Heart left ventricle (tissue), 13 donors: ENCODE data around the gene DOCK3.

Source experiments
- CTCF ChIP-seq, 12 donors: fragments of 200-600 bp; sonication (generic) in 4 of 12; IDR thresholded peaks; one replicate each; pipeline versions ENCODE4 v1.5.0 to v1.8.0; 2018 to 2022; ENCODE audit warnings: antibody characterized with exemption in 12 of 12, mild to moderate bottlenecking in 5 of 12
- POLR2A ChIP-seq, 2 donors: fragments of 450-650 bp; IDR thresholded peaks; one replicate each; pipeline ENCODE4 v1.6.1; 2017; ENCODE audit warnings: antibody characterized with exemption in 2 of 2, mild to moderate bottlenecking in 2 of 2, moderate library complexity in 2 of 2
- donor health status: ischemic (EF 13 %, LVEDD 7.1; RV severe dilation, severe dysfunction).
- donor health status: DM: no; HTN: yes; CAD: no.
- donor health status: DM: no; HTN: no; CAD: no.
- donor health status: ischemic (EF 25% LVEDD 6.9; RV normal size, moderate dysfunction).
- donor health status: ischemic (EF 25% LVEDD 5.7; RV mildly dilated, moderate dysfunction).
- donor health status: ischemic (EF 35%, LVEDD 5.7; RV mildly dilated, moderate dysfunction).
- donor health status: nonischemic (EF 11% LVEDD 7.7; RV severe dilation, severe dysfunction).
- donor health status: DM: yes; HTN: yes; CAD: no.
- donor health status: PGD.
- donor health status: ischemic (EF 29% LVEDD 5.4; RV normal size, mild dysfunction).
- donor health status: nonischemic (EF 23%, LVEDD 6.1; RV moderate dilation, normal function).

DNA sequence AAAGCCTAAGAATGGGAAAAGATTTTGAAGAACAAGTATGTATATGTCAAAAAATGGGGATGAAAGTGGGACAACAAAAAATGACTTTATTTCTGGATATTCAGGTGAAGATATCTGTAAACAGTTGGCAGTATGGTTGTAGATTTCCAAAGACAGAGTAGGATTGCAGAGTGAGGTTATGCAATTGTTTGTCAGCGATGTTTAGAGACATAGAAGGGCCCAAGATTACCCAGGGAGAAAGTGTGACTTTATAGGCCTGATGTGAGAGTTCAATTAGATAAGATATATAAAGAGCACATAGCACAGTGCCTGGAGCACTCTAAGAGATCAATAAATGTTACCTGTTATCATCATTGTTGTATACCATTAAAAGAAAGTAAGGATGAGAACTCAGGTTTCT, 319.8 kb downstream of the DOCK3 start:
- TF ChIP-seq CTCF (IDR thresholded peaks at IDR 0.05) (no peak), POLR2A (IDR thresholded peaks at IDR 0.05) (no peak)
